Ovary (tissue), 3 donors: ENCODE results near the gene MYRIP.

Experiments used
- POLR2A ChIP-seq: fragments of 450-650 bp; IDR thresholded peaks from one replicate; pipeline ENCODE4 v1.6.1; 2017; ENCODE audit warnings: antibody characterized with exemption, mild to moderate bottlenecking, moderate library complexity
- TF ChIP-seq, protein P1 (sequence below), 3 donors: fragments of 450-650 bp in 2 of 3; fragments of 200-600 bp in 1 of 3; IDR thresholded peaks; one replicate each; pipeline versions ENCODE4 v1.5.1 to v1.8.0; 2016 to 2022; ENCODE audit warnings: antibody characterized with exemption in 3 of 3, mild to moderate bottlenecking in 1 of 3
- donor health status: DM: no; HTN: no; CAD: no.

DNA sequence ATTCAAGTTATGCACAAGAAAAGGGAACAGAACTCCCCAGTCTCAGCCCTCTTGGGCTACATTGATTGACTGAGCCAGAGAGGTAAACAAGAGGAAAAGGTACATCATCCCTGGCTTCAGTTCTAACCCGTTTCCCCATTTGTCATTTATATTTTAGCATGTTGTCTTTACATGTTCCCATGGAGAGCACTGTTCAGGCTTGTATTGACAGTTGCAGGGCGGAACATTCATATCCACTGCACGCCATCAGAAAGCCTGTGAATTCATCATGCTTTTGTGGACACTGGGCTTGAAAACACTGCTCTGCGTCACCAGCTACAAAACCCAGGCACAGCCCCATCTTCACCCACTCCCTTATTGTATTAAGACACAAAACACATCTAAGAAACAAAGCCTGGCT is 259.2 kb downstream of the MYRIP start:
- TF ChIP-seq, protein P1, sequence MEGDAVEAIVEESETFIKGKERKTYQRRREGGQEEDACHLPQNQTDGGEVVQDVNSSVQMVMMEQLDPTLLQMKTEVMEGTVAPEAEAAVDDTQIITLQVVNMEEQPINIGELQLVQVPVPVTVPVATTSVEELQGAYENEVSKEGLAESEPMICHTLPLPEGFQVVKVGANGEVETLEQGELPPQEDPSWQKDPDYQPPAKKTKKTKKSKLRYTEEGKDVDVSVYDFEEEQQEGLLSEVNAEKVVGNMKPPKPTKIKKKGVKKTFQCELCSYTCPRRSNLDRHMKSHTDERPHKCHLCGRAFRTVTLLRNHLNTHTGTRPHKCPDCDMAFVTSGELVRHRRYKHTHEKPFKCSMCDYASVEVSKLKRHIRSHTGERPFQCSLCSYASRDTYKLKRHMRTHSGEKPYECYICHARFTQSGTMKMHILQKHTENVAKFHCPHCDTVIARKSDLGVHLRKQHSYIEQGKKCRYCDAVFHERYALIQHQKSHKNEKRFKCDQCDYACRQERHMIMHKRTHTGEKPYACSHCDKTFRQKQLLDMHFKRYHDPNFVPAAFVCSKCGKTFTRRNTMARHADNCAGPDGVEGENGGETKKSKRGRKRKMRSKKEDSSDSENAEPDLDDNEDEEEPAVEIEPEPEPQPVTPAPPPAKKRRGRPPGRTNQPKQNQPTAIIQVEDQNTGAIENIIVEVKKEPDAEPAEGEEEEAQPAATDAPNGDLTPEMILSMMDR (IDR thresholded peaks at IDR 0.05): no peak
- no peak for TF ChIP-seq POLR2A
